PFSK-1 (cell line): ENCODE results near the gene NPHP4.

Experiments
- FOXP2 ChIP-seq: optimal IDR thresholded peaks from 2 replicates; pipeline ENCODE3; 2011; ENCODE audit warnings: borderline replicate concordance, control low read depth, inconsistent platforms; ENCODE audit not compliant: insufficient read depth; ENCODE audit errors: extremely low read length, extremely low read depth
- POLR2AphosphoS5 ChIP-seq: IDR thresholded peaks from 2 replicates; pipeline ENCODE4 v1.6.1; 2012; ENCODE audit warnings: low read depth, mild to moderate bottlenecking, control low read depth, low read length, moderate library complexity
- SIN3A ChIP-seq: IDR thresholded peaks from 2 replicates; pipeline ENCODE4 v1.6.1; 2012; ENCODE audit warnings: mild to moderate bottlenecking, low read length, moderate library complexity, borderline replicate concordance; ENCODE audit not compliant: insufficient read depth
- TAF1 ChIP-seq: IDR thresholded peaks from 2 replicates; pipeline ENCODE4 v1.6.1; 2012; ENCODE audit warnings: low read length, control low read depth, borderline replicate concordance; ENCODE audit not compliant: insufficient read depth
- TF ChIP-seq, protein P1 (sequence below), 2 experiments: IDR thresholded peaks; 2 replicates each; pipeline versions ENCODE4 v1.6.1 to v1.8.0; 2011 to 2012; ENCODE audit warnings: low read depth in 2 of 2, low read length in 2 of 2, control low read depth in 1 of 2, inconsistent platforms in 1 of 2, mild to moderate bottlenecking in 1 of 2, moderate library complexity in 1 of 2; ENCODE audit not compliant: insufficient read depth in 1 of 2

NPHP4 gene

DNA sequence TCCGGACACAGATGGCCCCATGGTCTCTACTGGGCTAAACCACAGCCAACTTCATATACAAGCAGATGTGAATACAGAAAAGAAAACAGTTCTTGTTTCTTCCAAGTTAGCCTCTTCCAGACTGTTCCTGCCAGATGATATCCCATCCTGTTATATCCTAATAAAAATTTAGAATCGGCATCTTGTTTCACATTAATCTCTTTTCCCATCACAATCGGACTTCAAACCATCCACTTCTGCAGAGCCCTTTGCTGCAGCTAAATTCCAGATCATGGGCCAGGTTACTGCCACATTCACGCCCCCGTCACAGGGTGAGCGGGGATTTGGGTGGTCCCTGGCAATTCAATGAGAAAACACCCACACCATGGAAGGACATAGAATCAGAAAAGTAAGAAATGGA is 57.2 kb downstream of the NPHP4 start:
- TF ChIP-seq SIN3A (no peak), TAF1 (no peak), POLR2AphosphoS5 (no peak), FOXP2 (no peak)
- TF ChIP-seq, protein P1, sequence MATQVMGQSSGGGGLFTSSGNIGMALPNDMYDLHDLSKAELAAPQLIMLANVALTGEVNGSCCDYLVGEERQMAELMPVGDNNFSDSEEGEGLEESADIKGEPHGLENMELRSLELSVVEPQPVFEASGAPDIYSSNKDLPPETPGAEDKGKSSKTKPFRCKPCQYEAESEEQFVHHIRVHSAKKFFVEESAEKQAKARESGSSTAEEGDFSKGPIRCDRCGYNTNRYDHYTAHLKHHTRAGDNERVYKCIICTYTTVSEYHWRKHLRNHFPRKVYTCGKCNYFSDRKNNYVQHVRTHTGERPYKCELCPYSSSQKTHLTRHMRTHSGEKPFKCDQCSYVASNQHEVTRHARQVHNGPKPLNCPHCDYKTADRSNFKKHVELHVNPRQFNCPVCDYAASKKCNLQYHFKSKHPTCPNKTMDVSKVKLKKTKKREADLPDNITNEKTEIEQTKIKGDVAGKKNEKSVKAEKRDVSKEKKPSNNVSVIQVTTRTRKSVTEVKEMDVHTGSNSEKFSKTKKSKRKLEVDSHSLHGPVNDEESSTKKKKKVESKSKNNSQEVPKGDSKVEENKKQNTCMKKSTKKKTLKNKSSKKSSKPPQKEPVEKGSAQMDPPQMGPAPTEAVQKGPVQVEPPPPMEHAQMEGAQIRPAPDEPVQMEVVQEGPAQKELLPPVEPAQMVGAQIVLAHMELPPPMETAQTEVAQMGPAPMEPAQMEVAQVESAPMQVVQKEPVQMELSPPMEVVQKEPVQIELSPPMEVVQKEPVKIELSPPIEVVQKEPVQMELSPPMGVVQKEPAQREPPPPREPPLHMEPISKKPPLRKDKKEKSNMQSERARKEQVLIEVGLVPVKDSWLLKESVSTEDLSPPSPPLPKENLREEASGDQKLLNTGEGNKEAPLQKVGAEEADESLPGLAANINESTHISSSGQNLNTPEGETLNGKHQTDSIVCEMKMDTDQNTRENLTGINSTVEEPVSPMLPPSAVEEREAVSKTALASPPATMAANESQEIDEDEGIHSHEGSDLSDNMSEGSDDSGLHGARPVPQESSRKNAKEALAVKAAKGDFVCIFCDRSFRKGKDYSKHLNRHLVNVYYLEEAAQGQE (IDR thresholded peaks at IDR 0.05; ENCODE audit: insufficient read depth in 1 of 2, low read depth in 2 of 2, low read length in 2 of 2) = no peak

DNA sequence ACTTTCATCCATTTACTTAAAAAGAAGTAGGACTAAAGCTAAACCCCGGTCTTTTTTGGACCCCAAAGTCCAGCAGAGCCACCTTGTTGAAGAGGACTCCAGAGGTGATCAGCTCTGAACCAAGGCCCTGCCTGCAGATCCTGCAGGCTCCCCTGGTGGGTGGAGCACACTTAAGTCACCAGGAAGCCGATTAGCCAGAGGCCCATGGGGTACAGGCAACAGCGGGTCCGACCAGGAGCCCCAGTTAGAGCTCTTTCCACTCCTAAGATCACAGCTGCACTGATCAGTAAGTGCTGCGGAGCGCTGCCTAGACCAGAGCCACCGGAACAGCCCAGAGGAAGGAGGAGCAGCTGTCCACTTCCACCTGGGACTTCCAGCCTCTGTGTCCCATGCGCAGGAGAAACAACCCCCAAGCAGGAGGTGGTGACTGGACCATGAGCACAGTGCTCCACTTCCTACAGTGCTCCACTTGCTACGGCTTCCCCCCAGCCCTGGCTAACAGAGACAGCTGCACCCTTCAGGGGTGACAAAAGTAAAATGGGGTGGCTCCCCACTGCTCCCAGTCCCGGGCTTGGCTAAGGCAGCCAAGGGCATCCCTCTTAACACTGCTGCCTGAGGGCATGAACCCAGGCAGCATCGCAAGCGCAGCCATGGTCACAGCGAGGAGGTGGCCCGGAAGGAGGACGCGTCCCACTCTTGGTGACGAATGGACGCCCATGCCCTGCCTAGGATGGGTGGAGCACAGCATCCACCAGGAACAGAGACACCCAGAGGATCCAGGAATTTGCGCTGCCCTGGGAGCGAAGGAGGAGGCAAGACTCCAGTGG is 58.0 kb downstream of the NPHP4 start:
- TF ChIP-seq FOXP2 (no peak), TAF1 (no peak), SIN3A (no peak)
- TF ChIP-seq, protein P1 (IDR thresholded peaks at IDR 0.05; ENCODE audit: insufficient read depth in 1 of 2, low read depth in 2 of 2, low read length in 2 of 2) = no peak

DNA sequence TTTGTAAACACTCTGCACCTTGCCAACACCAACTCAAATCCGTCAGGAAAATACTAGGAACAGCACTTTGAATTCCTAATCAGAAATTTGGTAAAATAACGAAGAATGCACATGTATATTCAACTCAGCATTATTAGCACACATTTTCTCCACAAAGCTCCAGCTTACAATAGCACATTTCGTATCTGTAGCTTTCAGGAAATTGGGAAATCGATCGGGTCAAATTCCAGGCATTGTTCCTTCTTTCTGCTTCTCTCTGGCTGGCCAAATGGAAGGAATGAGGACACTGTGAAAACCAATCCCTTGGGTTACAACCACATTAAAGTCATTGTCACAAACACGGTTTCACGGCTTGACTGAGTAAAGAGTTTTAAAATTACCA is 58.6 kb downstream of the NPHP4 start:
- no peak for TF ChIP-seq TAF1
- no peak for TF ChIP-seq FOXP2
- TF ChIP-seq, protein P1 (IDR thresholded peaks at IDR 0.05; ENCODE audit: insufficient read depth in 1 of 2, low read depth in 2 of 2, low read length in 2 of 2) = no peak
- TF ChIP-seq SIN3A = no peak
- no peak for TF ChIP-seq POLR2AphosphoS5

DNA sequence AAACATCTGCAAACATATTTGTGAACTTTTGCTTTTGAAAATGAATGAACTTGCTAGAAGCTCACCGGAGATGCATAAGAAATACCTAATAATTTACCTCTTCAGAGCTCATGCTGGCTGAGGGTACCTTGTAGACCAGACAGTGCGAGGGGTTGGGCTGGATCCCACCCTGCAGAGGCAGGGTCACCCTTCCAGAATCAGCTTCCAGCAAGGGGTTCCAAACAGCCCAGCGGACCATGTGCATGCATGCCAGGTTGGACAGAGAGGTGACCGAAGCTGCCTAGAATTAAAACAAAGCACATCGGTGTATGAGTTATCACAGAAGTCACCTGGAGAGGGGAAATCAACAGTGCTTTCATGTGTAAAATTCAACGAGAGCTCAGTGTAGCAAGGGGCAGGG is 59.2 kb downstream of the NPHP4 start:
- TF ChIP-seq, protein P1 (IDR thresholded peaks at IDR 0.05; ENCODE audit: insufficient read depth in 1 of 2, low read depth in 2 of 2, low read length in 2 of 2) = no peak
